ENCODE measurements around the gene RASGRP3. TPM values are rescaled to one million over a fixed set of nuclear protein-coding genes. Genes with fewer than 3 reads are reported as not detected.

RASGRP3 gene
- total and polyA plus RNA-seq, 2 of the 13 experiments (the other 11 are each of a cell fraction or from before 2014, with no cell fraction given): 0.01 TPM; not detected in 1

GRCh38 chr2:33509908-33510585 is 33.6 kb downstream of the RASGRP3 start (continued):
- no peak for TF ChIP-seq ZNF207 (IDR thresholded peaks at IDR 0.05; ENCODE audit: borderline replicate concordance)
- no peak for TF ChIP-seq BHLHE40 (IDR thresholded peaks at IDR 0.05; ENCODE audit: low read length)
- no peak for TF ChIP-seq ZNF558 (CRISPR knock-in tag; IDR thresholded peaks at IDR 0.05; ENCODE audit: borderline replicate concordance)

- H3K4me3 ChIP-seq (replicated peaks in 1 of 3; ENCODE audit: insufficient read depth in 1 of 3, low read depth in 2 of 3, low read length in 3 of 3): no peak overlapping the region
- CTCF ChIA-PET (ENCODE audit: low intra/inter-chr PET ratio, low total read pairs): no interaction called here
- H3K9me3 ChIP-seq (ENCODE audit: low read length): no peaks in the 10 kb centered on the region
- DNase-seq (ENCODE audit: low spot score) (no peak), ATAC-seq (no peak), FAIRE-seq (no peak)
- no peaks in the 10 kb centered on the region for H3K4me1 ChIP-seq (ENCODE audit: insufficient read depth, low read length)
- in situ Hi-C loops (cut with HindIII; ENCODE audit: extremely low pct_ligation_motif_present, low pct_unique_long_range_greater_than_20kb) (no loop called here), intact Hi-C loops (cut with micrococcal nuclease; ENCODE audit: unreplicated experiment) (no loop called here)
- H4K20me1 ChIP-seq (ENCODE audit: insufficient read depth, low read length): no peaks in the 10 kb centered on the region
- H3K36me3 ChIP-seq (replicated peaks in 1 of 2; ENCODE audit: control insufficient read depth in 1 of 2, insufficient read depth in 2 of 2, low read length in 2 of 2): no peaks in the 10 kb centered on the region
- no TSS peak for BruUV-seq (replicated peaks)
- H3K4me2 ChIP-seq (ENCODE audit: low read depth, low read length): no peak overlapping the region
- no peak overlapping the region for H3K9ac ChIP-seq (ENCODE audit: insufficient read depth, low read depth, low read length)
- WGBS (ENCODE audit: low lambda C conversion rate): 14% methylated on average over 4 of the region's 4 CpGs
- no peaks in the 10 kb centered on the region for H3K79me2 ChIP-seq (ENCODE audit: insufficient read depth, low read length)
- TF ChIP-seq CSRNP2 (CRISPR knock-in tag; conservative IDR thresholded peaks at IDR 0.05; ENCODE audit: low read depth): no peak
- TF ChIP-seq ZNF20 (CRISPR knock-in tag; IDR thresholded peaks at IDR 0.05): no peak
- no peak for TF ChIP-seq HNRNPL (IDR thresholded peaks at IDR 0.05; ENCODE audit: low read depth, low read length)
- TF ChIP-seq BRD4 (CRISPR knock-in tag; IDR thresholded peaks at IDR 0.05): no peak
- no peak for TF ChIP-seq KLF16 (CRISPR knock-in tag; IDR thresholded peaks at IDR 0.05)
- POLR2A ChIA-PET: no interaction called here
- no peak overlapping the region for H2AFZ ChIP-seq (ENCODE audit: low read length)
- H3K27ac ChIP-seq (ENCODE audit: extremely low read length, insufficient read depth, low read length): no peak overlapping the region
- no peaks in the 10 kb centered on the region for H3K27me3 ChIP-seq (ENCODE audit: control insufficient read depth in 1 of 2, insufficient read depth in 2 of 2, low read length in 2 of 2)
Measured at GRCh38 chr2:33510586-33510968, 34.1 kb downstream of the RASGRP3 start.
